Esophagus squamous epithelium (tissue), 5 donors: ENCODE results near the gene SHISAL2B. TPM values are rescaled to one million over a fixed set of nuclear protein-coding genes. Genes with fewer than 3 reads are reported as not detected.
"Not testable (repeated sequence)": the region's sequence is repeated elsewhere in the genome, so short reads cannot be mapped to it uniquely, and the experiment has no call there.

Source experiments
- DNase-seq: peaks from one replicate; lab custom pipeline; 2025; lab: John Stamatoyannopoulos, UW
- H3K27ac ChIP-seq, 4 donors: fragments of 200-600 bp; sonication (generic); one replicate each; pipeline ENCODE4 v1.5.1; 2016 to 2019; ENCODE audit warnings: mild to moderate bottlenecking in 1 of 4
- H3K27me3 ChIP-seq, 4 donors: fragments of 200-600 bp; sonication (generic); 1 replicate in 3 of 4; 2 replicates in 1 of 4; pipeline versions ENCODE4 v1.5.1 to v1.6.0; 2017 to 2021; ENCODE audit warnings: antibody characterized with exemption in 1 of 4
- H3K36me3 ChIP-seq, 3 donors: fragments of 200-600 bp; sonication (generic); one replicate each; pipeline ENCODE4 v1.5.1; 2016 to 2019
- H3K4me1 ChIP-seq, 3 donors: fragments of 200-600 bp; sonication (generic); one replicate each; pipeline ENCODE4 v1.5.1; 2017 to 2019
- H3K4me3 ChIP-seq, 4 donors: fragments of 200-600 bp; sonication (generic); 1 replicate in 3 of 4; 2 replicates in 1 of 4; pipeline ENCODE4 v1.5.1; 2016 to 2019; ENCODE audit warnings: mild to moderate bottlenecking in 2 of 4, moderate library complexity in 1 of 4
- H3K9me3 ChIP-seq, 3 donors: fragments of 200-600 bp; sonication (generic); one replicate each; pipeline ENCODE4 v1.5.1; 2016 to 2019
- CTCF ChIP-seq, 6 experiments: fragments of 450-650 bp in 4 of 6; fragments of 200-600 bp in 2 of 6; sonication (generic) in 2 of 6; IDR thresholded peaks; one replicate each; pipeline ENCODE4 v1.5.1; 2016 to 2019; ENCODE audit warnings: antibody characterized with exemption in 6 of 6, mild to moderate bottlenecking in 4 of 6, moderate library complexity in 4 of 6
- POLR2A ChIP-seq, 4 donors: fragments of 450-650 bp; IDR thresholded peaks; one replicate each; pipeline ENCODE4 v1.6.1; 2017; ENCODE audit warnings: antibody characterized with exemption in 4 of 4, mild to moderate bottlenecking in 4 of 4, moderate library complexity in 3 of 4
- WGBS, 2 donors: methylation state at CpG; one replicate each; pipeline ENCODE4 v1.1.5; 2018; 5-methylcytosine and 5-hydroxymethylcytosine counted together
- intact Hi-C: fragments of 100-400 bp; cut with DNase I; formaldehyde crosslinking; loops from one replicate; pipeline ENCODE4 v1.15.0; 2022
- total RNA-seq, 4 donors: library from RNA; depleted of rRNA; stranded (reverse); fragments of >200 nt; gene quantifications; one replicate each; pipeline ENCODE4 v1.1.0, GENCODE V29; 2016
- donor health status: DM: yes; HTN: yes; CAD: no.

The SHISAL2B gene
- total RNA-seq, 4 donors from 2014 or later, result not detected

DNA sequence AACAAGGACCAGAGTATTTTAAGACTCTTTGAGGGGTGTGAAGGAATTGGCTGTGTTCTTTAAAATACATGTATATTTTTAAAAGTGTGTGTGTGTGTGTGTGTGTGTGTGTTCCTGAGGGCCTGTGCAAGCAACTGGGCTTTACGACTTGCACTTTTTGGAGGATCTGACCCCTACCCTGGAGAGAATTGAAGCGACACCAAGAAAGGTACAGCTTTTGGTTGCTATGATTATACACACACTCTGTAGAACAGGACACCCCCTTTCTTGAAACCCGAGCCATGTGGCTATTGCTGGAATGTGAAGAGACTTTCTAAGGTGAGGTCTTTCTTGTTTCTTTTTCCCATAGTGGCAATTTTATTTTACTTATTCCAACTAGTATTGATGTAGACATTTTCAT lies 988 bp downstream of the SHISAL2B start:
- Histone ChIP-seq H3K36me3 (no peaks in the 10 kb centered on the region), H3K4me1 (peaks cover 6 to 14% (median 11%) of the 10 kb centered on the region in 3 donors), H3K9me3 (peaks cover 0 to 3% (median 3%) of the 10 kb centered on the region in 3 donors), H3K27me3 (peaks cover 0 to 49% (median 8%) of the 10 kb centered on the region in 4 donors), H3K4me3 (no peak overlapping the region), H3K27ac (no peak overlapping the region)
- WGBS, 2 donors, result 28 to 31% methylated on average over 3 of the region's 3 CpGs
- TF ChIP-seq CTCF (IDR thresholded peaks at IDR 0.05), result no peak
- TF ChIP-seq POLR2A (IDR thresholded peaks at IDR 0.05), result no peak
- intact Hi-C loops, result no loop called here
- no peak for DNase-seq

- no peak for DNase-seq
- Histone ChIP-seq H3K4me3 (no peak overlapping the region), H3K27ac (no peak overlapping the region), H3K27me3 (peaks cover 0 to 45% (median 8%) of the 10 kb centered on the region in 4 donors), H3K4me1 (peaks cover 6 to 14% (median 11%) of the 10 kb centered on the region in 3 donors), H3K9me3 (peaks cover 0 to 10% (median 6%) of the 10 kb centered on the region in 3 donors), H3K36me3 (no peaks in the 10 kb centered on the region)
- no peak for TF ChIP-seq POLR2A (IDR thresholded peaks at IDR 0.05)
- TF ChIP-seq CTCF (IDR thresholded peaks at IDR 0.05), result no peak
- 42 to 61% methylated on average over 2 of the region's 2 CpGs for WGBS, 2 donors
- intact Hi-C loops, result no loop called here
Observed at GRCh38 chr5:64693636-64694035, 3.3 kb downstream of the SHISAL2B start.

DNA sequence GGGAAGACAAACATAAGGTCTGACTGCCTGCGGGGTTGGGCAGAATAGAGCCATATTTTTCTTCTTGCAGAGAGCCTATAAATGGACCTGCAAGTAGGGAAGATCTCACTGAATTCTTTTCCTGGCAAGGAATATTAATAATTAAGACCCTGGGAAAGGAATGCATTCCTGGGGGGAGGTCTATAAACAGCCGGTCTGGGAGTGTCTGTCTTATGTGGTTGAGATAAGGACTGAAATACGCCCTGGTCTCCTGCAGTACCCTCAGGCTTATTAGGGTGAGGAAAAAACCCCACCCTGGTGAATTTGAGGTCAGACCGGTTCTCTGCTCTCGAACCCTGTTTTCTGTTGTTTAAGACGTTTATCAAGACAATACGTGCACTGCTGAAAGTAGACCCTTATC lies 6.1 kb downstream of the SHISAL2B start:
- intact Hi-C loops, result not testable (repeated sequence)
- WGBS, 2 donors, result 82 to 90% methylated on average over 7 of the region's 7 CpGs

DNA sequence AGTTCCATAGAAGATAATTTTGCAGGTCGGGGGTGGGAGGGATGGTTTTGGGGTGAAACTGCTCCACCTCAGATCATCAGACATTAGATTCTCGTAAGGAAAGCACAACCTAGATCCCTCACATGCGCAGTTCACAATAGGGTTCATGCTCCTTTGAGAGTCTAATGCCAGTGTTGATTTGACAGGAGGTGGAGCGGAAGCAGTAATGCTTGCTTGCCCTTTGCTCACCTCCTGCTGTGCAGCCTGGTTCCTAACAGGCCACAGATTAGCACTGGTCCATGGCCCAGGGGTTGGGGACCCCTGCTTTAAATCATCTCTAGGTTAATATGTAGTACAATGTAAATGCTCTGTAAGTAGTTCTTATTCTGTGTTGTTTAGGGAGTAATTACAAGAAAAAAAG lies 10.5 kb downstream of the SHISAL2B start:
- H3K27me3 ChIP-seq, result no peaks in the 10 kb centered on the region
- intact Hi-C loops, result no loop called here
- 77 to 81% methylated on average over 4 of the region's 4 CpGs for WGBS, 2 donors

More for the DNA sequence above, 6.1 kb downstream of the SHISAL2B start:
- H3K27ac ChIP-seq, H3K4me3 ChIP-seq, H3K4me1 ChIP-seq, H3K36me3 ChIP-seq, DNase-seq: not testable (repeated sequence)
- H3K27me3 ChIP-seq, result peaks cover 0 to 17% (median 0%) of the 10 kb centered on the region in 4 donors
- peaks cover 0 to 10% (median 6%) of the 10 kb centered on the region in 3 donors for H3K9me3 ChIP-seq

GRCh38 chr5:64706074-64706473 lies 15.8 kb downstream of the SHISAL2B start:
- H3K27me3 ChIP-seq, H3K36me3 ChIP-seq, H3K4me3 ChIP-seq, H3K27ac ChIP-seq, DNase-seq, H3K4me1 ChIP-seq, intact Hi-C loops, H3K9me3 ChIP-seq: not testable (repeated sequence)
- 31 to 37% methylated on average over 2 of the region's 2 CpGs for WGBS, 2 donors

More for the DNA sequence above, 10.5 kb downstream of the SHISAL2B start:
- TF ChIP-seq POLR2A (IDR thresholded peaks at IDR 0.05), result no peak
- TF ChIP-seq CTCF (IDR thresholded peaks at IDR 0.05), result no peak
- no peak overlapping the region for H3K27ac ChIP-seq
- H3K4me1 ChIP-seq, result no peaks in the 10 kb centered on the region
- no peaks in the 10 kb centered on the region for H3K36me3 ChIP-seq
- peaks cover 0 to 10% (median 6%) of the 10 kb centered on the region in 3 donors for H3K9me3 ChIP-seq
- H3K4me3 ChIP-seq, result no peak overlapping the region
- no peak for DNase-seq

GRCh38 chr5:64707191-64707590 lies 16.9 kb downstream of the SHISAL2B start:
- no peaks in the 10 kb centered on the region for H3K9me3 ChIP-seq
- WGBS, 2 donors, result 55 to 78% methylated on average over 2 of the region's 2 CpGs
- H3K4me3 ChIP-seq, result no peak overlapping the region
- no peaks in the 10 kb centered on the region for H3K4me1 ChIP-seq
- intact Hi-C loops, result no loop called here
- no peak for DNase-seq
- no peaks in the 10 kb centered on the region for H3K36me3 ChIP-seq
- H3K27me3 ChIP-seq, result no peaks in the 10 kb centered on the region
- no peak for TF ChIP-seq POLR2A (IDR thresholded peaks at IDR 0.05)
- TF ChIP-seq CTCF (IDR thresholded peaks at IDR 0.05), result no peak
- no peak overlapping the region for H3K27ac ChIP-seq

- WGBS, 2 donors, result 81 to 100% methylated on average over 3 of the region's 16 CpGs
- Histone ChIP-seq H3K4me3 (peak overlapping the region in 3 of 4 donors; percentile 19 to 45 (median 35)), H3K27ac (peak overlapping the region in 2 of 4 donors; percentile 3 to 16)
- H3K4me1 ChIP-seq, intact Hi-C loops, H3K27me3 ChIP-seq, DNase-seq, H3K9me3 ChIP-seq, H3K36me3 ChIP-seq: not testable (repeated sequence)
Observed at GRCh38 chr5:64714495-64714894, 24.2 kb downstream of the SHISAL2B start.
